Colon (tissue), 2 donors: ENCODE results near the gene VWA3B.

ENCODE experiments used
- FAIRE-seq: peaks from 2 replicates; lab custom pipeline; 2012; peaks lifted over from hg19 to GRCh38; lab: Jason Lieb, UNC
- donor health status: control.
- donor health status: control.

The VWA3B gene

GRCh38 chr2:98177286-98177685, 90.3 kb downstream of the VWA3B start:
- no peak for FAIRE-seq

GRCh38 chr2:98177986-98178385, 91.0 kb downstream of the VWA3B start:
- FAIRE-seq, result no peak

- no peak for FAIRE-seq
Observed at GRCh38 chr2:98180456-98180855, 93.5 kb downstream of the VWA3B start.

DNA sequence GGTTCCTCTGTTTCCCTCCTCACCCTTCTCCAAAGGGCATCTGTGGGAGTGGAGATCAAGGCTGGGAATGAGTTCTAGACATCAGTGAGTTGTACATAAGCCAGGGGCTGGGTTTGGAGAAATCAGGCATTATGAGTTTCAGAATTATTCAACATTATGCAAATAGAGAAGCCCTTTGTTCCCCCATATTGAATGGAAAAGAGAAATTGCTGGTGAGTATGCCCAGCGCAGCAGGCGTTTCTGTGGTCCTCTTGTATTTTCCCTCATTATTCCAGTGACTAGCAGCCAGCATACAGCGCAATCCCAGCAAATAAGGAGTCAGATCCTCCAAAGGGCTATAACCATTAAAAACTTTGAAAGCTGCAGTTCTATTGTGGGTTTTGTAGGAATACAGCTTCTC, 94.4 kb downstream of the VWA3B start:
- no peak for FAIRE-seq

GRCh38 chr2:98185801-98186200, 98.8 kb downstream of the VWA3B start:
- FAIRE-seq, result no peak

DNA sequence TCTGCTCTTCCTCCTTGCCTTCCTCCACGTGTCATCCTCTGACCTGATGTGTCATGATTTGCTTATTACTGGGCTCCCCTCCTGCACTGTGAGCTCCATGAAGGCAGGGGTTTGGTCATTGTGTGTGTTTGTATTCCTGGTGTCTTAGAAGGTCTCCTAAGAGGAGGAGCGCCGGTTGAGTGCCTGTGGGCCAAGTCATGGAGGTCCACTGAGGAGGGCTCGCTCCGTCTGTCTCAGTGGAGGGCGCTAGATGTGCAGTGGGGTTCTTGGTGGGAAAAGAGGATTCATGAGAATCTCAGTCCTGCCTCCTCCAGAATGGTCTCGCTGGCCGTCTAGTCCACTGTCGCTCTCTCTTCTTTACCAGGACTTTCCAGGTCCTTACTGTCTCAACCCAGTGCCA, 100.2 kb downstream of the VWA3B start:
- FAIRE-seq, result no peak

DNA sequence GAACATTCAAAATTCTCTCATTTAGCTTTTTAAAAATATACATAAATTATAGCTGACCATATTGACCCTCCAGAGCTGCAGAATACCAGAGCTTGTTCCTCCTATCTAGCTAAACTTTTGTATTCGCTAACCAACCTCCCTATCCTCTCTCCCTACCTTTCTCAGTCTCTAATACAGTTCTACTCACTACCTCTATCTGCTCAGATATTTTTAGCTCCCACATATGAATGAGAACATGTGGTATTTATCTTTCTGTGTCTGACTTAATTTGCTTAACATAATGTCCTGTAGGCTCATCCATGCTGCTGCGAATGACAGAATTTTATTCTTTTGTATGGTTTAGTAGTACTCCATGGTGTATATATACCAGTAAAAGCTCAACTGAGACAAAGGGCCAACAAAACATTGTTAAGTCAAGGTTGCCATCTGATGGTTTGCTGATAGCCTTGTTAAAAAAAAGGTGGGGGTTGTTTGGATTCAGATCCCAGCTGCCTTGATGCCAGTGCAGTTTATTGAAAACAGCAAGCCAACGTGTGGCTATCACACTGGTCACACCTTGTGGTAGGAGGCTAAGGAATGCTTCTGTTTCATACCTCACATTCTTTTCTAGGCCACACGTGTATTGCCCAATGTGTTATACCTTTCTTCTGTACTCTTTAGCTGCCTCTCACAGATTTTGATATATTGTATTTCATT, 101.5 kb downstream of the VWA3B start:
- no peak for FAIRE-seq

DNA sequence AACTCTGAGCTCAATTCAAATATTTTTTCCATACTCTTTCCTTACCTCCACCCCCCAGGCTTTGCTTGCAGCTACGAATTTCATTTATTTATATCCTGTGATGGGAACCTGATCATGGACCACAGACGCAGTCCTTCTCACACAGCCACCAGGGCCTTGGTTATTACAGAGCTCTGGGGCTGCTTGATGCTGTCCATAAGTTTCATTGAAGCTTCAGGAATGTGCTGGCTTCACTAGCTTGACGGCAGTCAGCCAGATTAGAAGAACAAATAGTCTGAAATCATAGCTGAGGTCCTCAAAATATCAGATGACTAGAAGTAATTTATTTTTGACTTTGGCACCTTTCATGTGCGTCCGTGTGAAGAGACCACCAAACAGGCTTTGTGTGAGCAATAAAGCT, 104.9 kb downstream of the VWA3B start:
- no peak for FAIRE-seq

- FAIRE-seq, result no peak
Observed at GRCh38 chr2:98201576-98201975, 114.6 kb downstream of the VWA3B start.

DNA sequence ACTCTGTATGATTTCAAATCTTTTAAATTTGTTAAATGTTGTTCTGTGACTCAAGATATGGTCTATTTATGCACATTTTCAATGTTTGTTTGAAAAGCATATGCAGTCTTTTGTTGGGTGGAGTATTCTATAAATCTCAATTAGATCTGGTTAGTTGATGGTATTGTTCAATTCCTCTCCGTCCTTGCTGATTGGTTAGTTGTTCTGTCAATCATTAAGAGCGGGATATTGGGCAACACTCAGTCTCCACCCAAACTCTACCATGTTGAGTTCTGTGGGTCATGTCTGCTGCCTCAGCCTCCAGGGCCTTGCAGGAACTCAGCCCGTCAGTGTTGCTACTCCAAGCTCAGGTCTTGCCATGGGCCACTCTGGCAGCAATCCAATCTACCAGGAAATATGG, 118.9 kb downstream of the VWA3B start:
- no peak for FAIRE-seq

- no peak for FAIRE-seq
Observed at GRCh38 chr2:98212092-98213000, 125.4 kb downstream of the VWA3B start.

DNA sequence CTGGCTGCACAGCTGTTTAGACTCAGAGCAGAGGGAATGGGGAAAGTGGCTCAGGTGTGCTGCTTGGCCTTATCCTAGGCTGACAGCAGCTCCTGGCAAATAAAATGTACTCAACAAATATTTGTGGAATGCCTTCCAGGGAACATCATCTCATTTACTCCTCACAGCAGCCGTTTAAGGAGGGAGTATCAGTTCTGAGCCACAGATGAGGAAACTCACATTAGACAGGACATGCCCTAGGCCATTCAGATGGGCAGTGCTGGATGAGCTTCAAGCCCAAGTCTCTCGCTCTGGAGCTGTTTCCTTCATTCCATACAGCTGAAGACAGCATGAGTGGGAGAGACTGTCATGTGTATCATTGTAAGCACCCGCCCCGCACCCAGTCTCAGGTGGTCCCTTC, 129.6 kb downstream of the VWA3B start:
- FAIRE-seq, result no peak

DNA sequence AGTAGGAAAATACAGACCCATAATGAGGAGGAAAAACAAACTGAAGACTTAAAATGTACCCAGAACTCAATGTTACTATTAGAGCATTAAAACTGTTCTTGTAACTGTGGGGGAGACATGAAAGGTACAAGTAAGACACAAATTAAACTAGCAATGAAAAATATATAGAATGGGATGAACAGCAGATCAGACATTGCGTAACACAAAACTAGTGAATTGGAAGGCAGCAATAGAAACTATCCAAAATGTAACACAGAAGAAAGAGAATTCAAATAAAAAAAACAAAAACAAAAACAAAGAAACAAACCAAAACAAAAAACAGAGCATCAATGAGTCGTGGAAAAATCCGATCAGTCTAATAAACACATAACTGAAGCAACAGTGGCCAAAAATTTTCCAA, 132.2 kb downstream of the VWA3B start:
- no peak for FAIRE-seq

DNA sequence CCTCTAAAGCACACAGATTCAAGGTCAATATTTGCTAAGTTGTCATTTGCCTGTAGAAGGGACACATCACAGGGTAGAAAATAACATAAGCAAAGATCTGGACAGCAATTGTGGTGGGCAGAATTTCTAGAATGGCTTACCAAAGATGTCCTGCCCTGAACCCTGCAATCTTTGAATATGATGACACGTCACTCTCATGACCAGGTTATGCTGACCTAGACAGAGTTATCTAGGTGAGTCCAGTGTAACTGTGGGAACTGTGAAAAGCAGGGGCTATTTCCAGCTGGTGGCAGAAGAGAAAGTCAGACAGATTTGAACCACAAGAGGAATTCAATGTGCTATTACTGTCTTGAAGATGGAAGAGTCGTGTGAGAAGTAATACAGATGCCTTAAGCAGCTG, 147.0 kb downstream of the VWA3B start:
- FAIRE-seq, result no peak

DNA sequence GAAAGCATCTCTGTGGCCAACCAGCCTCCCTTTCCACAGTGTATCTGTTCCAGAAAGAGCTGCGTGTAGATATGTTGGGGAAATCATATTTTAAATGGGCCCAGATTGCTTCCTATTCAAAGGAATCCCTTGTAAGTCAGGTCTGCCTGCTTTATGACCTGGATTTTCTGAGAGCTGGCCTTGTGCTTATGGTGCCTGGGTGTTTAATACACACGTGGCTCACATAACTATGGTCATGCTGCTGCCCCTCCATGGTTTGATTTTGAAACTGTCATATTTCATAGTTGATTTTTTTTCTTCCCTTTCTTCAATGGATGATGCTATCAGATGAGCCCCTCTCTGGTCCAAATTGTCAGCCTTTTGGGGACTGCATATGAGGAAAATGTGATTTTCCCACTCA, 147.8 kb downstream of the VWA3B start:
- FAIRE-seq, result no peak

- FAIRE-seq, result no peak
Observed at GRCh38 chr2:98236935-98237334, 150.0 kb downstream of the VWA3B start.

DNA sequence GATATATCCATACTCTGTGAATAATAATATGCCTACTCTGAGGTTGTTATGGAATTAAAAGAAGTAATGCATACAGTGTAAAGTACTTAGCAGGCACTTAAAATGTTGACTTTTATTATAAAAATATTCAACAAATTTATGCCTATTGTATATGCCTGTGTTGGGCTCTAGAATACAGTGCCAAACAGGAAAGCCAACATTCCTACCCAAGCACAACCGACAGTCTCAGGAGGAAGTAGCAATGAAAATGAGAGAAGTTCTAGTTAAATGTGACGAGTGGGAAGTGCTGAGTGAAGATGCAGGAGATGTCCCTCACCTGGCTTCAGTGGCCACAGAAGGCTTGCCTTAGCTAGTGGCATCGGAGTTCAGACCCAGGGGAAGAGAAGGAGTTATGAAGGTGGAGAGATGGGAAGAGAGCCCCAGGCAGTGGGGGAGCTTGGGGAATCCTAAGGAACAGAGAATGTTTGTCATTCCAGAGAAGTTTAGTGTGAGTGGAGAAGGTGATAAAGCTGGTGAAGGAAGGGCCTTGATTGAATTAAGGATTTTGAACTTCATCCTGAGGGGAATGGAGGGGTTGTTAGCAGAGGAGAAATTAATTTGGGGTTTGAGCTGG, 153.9 kb downstream of the VWA3B start:
- FAIRE-seq, result no peak

DNA sequence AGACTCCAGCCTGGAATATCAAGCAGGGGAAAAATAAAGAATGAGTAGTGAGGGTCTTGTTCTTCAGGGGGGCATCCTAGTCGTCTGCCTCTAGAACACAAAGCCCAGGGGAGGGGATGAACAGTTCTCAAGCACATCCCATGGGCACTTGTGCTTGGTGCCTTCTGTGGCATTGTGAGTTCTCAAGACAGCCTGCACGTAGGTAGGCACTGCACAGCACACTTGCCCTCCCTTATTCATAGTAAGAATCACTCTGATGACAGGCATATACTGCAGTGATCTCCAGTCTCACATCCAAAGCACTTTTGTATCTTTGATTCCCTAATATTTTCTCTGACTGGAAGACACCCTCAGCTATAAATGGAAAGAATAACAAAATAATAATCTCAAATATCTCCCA, 154.6 kb downstream of the VWA3B start:
- no peak for FAIRE-seq

- FAIRE-seq, result no peak
Observed at GRCh38 chr2:98242003-98242402, 155.0 kb downstream of the VWA3B start.

DNA sequence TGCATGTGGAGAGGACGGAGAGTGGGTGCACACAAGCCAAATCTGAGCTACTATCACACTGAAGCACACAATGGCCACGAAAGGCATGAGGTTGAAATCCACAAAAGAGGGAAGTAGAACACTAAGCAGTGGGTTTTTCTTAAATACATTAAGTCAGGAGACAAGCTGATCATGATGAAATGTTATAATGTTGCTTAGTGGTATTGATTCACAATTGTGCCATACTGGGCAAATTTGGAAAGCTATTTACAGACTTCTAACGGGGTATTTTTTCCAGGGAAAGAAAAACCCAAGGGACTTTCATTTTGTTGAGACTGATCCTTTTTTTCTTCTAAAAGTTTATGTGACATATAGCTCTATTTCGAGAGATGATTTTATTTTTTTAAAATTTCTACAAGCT, 158.5 kb downstream of the VWA3B start:
- FAIRE-seq, result no peak

- FAIRE-seq, result no peak
Observed at GRCh38 chr2:98247383-98247782, 160.4 kb downstream of the VWA3B start.

GRCh38 chr2:98252038-98252773, 165.2 kb downstream of the VWA3B start:
- FAIRE-seq, result no peak
